HG02642 (cell line): Measurements from ENCODE around the gene RAB11FIP4.

Source experiments
- ATAC-seq: cut with Tn5 transposase; IDR thresholded peaks from one replicate; pipeline ENCODE4 v1.9.1; 2021; ENCODE audit warnings: mild to moderate bottlenecking; ENCODE audit not compliant: unreplicated experiment, poor library complexity

RAB11FIP4 gene

GRCh38 chr17:31575043-31575442, 183.6 kb downstream of the RAB11FIP4 start:
- no peak for ATAC-seq

DNA sequence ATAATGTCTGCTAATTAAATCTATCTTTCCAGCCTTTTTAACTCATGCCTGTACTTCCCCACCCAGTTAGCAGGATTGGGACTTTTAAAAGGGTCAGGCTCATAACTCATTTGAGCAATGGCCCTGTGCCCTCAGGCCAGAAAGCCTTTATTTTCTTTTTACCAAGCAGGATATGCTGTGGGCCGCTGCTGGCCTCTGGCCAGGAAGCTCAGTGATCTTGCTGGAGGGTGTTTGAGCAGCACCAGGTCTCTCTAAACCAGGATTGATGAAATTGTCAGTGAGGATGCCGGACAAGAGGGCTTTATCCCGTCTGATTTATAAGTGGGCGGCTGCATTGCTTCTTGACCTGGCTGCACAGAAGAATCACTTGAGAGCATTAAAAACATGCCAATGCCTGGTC, 187.8 kb downstream of the RAB11FIP4 start:
- ATAC-seq = no peak

DNA sequence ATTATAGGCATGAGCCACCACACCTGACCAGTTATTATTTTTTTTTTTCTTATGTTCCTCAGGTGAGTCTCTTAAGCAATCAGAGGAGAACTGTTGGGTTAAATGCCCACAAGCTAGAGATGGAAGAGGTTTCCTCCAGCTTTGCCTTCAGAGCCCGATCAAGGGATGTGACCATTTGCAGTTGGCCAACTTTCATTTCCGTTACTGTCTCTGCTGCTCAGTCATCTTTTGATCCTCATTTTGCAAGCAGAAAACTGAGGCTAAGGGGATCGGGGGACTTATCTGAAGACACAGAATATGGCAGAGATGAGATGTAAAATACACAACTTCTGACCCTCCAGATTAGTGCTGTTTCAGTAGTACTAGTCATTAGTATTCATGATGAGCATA, 188.8 kb downstream of the RAB11FIP4 start:
- ATAC-seq = no peak

DNA sequence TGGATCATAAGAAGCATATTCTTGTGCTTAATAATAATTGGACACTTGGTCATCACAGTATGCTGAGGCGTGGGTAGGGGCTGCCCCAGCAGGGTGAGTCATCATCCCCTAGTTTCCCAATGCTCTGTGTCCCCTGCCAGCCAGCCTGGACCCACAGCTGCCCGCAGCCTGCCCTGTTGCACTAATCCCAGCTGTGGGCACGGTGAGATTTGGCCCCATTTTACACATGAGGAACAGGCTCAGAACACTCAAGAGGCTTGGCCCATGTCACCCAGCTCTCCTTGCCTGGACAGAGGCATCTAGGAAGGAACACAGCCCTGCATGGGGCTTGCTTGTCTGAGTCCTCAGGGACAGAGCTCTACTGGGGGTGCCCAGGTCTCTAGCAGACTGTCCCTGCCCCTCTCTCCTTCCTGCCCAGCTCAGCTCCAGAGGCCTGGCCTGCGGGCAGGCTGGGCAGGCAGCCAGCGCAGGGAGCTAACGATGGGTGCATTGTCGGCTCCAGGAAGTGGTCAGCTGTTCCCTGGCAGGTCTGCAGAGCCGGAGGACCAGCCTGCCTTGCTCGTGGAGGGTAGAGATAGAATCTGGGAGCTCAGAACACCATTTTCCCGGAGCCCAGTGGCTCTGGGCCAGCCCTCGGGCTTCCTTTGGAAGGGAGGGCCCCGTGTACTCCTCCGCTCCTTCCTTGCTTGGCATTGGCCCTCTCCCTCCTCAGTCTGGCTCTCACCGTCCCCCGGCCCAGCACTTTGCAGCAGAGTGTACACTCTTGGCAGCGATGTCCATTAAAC, 189.4 kb downstream of the RAB11FIP4 start:
- ATAC-seq = no peak

DNA sequence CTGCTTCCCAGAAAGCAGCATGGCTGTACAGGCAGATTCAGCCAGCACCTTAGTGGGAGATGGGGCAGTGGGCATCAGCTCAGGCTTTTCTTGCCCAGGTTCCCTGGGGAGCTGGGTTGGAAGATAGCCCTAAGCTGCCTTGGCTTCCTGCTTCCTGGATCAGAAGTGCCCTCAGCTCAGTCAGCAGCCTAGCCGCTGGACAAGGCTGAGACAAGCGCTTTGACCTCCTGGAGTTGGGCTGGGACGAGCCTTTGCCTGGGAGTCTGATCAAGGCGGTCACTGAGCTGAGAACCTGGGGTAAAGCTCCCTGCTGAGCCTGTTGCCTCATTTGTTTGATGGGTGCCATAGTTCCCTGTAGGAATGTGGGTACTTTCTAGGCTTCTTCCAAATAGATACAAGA, 190.0 kb downstream of the RAB11FIP4 start:
- ATAC-seq = no peak

- no peak for ATAC-seq
These were observed 190.9 kb downstream of the RAB11FIP4 start for GRCh38 chr17:31582151-31582907.

GRCh38 chr17:31583772-31584356, 192.4 kb downstream of the RAB11FIP4 start:
- no peak for ATAC-seq

- no peak for ATAC-seq
These were observed 193.2 kb downstream of the RAB11FIP4 start for GRCh38 chr17:31584438-31585279.

DNA sequence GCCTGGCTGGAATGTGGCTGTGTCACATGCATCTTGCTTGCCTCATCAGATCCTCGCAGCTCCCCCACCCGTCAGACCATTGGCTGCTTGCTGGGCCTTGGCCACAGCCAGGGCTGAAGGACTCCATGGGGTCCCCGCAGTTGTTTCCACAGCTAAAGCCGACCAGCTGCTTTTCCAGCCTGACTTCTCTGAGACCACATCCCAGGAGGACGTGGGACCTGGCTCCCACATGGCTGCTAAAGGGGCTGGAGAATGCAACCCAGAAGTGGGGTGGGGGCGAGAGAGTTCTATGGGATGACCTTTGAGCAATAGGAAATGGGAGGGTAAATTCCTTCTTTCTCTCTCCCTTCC, 193.8 kb downstream of the RAB11FIP4 start:
- no peak for ATAC-seq

DNA sequence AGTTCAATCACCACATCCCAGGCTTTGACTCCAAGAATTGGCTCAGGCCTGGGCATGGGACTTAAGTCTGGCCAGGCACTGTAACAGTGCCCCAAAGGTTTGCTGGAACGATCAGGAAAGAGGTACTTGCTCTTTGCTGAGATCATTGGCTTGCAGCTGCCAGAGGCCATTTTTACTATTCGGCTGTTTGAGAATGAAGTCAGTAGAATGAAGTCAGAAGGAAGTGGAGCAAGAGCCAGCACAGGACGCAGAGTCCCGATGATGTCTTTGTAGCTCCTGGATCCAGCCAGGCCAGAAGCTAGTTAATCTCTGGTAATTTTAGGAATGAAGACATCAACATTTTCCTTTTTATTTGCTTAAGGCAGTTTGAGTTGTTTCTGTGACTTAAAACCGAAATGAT, 195.5 kb downstream of the RAB11FIP4 start:
- ATAC-seq = no peak

DNA sequence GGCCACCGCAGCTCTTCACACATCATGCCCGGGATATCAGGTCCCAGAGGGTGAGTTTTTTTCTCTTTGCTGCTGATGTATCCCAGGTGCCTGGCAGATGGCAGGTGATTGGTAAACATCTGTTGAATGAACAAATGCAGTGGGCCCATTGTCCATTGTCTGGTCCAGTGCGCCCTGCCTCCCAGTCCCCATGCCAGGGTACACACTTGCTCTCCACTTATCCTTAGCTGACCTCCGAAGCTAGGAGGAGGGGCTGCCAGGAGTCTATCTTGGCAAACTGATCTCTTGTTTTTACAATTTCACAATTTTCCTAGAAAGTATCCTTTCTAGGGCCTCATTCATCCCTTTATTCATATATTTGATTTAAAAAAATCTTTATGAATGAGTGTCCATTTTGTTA, 196.0 kb downstream of the RAB11FIP4 start:
- ATAC-seq = no peak
